Activated naive CD4-positive, alpha-beta T cell (primary cell): Measurements from ENCODE around the gene RELB.

Source experiments
- DNase-seq, 4 experiments: peaks; one replicate each; lab custom pipeline; 2025; lab: John Stamatoyannopoulos, UW

RELB gene

DNA sequence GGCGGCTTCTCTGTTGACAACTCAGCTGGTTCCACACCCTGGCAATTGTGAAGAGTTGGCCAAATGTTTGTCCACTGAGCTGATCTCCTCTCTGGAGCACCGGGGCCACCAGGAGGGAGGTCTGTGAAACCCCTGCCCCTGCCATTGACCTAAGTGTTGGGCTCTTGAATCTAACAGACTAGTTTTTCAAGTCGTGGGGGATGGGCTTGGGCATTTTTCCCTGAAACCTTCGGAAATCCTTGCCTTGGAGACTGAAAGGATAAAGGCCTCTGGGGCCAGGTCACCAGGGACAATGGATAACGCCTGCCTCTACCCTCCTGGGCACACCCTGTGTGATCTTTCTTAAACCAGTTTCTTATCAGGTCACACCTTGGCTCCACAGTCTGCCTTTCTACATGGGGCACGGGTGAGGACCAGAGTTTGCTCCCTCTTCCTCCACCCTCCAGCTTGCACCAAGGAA, 78.7 kb downstream of the RELB start:
- DNase-seq, result no peak

DNA sequence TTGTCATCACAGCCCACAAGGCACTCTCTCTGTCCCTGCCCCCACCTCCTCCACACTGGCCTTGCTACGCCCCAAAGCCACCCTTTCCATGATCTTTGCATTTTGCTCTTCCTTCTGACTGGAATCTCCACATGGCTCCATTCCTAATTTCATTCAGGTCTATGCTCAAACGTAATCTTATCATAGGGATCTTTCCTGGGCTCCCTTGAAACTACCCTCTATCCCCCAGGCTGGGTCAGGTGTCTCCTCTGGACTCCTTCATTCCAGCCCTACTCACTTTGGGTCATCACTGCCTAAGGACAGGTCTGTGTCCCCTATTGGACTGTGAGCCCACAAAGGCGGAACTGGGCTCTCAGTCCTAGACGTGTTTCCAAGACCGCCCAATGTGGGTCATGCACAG, 80.9 kb downstream of the RELB start:
- DNase-seq, result no peak

DNA sequence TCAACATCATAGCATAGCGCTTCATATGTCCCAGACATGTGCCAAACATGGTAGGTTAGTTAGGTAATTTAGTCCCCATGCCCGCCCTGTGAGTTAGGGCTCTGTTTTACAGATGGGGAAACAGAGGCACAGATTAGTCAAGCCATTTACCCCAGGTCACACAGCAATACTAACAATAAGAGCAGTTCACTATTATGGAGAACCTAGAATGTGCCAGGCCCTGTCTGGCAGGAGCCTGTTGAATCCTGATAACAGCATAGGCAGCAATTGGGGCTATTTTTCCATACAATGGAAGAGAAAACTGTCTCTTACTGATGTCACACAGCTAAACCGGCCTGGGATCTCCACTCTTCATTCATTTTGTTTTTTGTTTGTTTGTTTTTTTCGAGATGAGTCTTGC, 85.2 kb downstream of the RELB start:
- DNase-seq, result no peak

- DNase-seq, result peak in 2 of 4 experiments; percentile 15 to 27
Measured at GRCh38 chr19:45087531-45087930, 86.3 kb downstream of the RELB start.
